Measurements from ENCODE around the gene MAN1C1.

DNA sequence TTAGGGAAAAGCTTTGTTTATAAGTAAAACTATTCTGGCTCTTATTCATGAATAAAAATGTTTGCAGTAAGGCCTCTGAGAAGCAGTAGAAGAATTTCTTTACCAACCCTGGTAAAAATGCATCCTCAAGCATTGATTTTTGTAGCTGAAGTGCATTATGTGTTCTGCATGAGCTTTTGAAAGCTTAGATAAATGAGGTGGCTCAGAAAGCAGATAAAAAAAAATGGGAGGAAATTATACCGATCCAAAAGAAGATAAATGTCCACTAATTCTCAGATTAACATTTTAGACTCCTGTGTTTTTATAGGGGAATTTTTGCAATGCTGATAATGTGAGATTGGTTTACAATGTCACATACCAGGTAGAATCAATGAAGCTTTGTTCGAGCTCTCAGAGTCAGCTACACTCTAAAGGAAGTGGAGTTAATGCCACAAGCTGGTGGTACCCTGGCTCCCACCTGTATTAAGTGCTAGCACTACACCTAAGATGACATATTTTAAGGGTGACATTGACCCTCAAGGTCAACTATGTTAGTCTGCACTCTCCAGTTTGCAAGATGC, 97.9 kb downstream of the MAN1C1 start:
- no peak for TF ChIP-seq POLR2A (IDR thresholded peaks at IDR 0.05)
- TF ChIP-seq, protein P1, sequence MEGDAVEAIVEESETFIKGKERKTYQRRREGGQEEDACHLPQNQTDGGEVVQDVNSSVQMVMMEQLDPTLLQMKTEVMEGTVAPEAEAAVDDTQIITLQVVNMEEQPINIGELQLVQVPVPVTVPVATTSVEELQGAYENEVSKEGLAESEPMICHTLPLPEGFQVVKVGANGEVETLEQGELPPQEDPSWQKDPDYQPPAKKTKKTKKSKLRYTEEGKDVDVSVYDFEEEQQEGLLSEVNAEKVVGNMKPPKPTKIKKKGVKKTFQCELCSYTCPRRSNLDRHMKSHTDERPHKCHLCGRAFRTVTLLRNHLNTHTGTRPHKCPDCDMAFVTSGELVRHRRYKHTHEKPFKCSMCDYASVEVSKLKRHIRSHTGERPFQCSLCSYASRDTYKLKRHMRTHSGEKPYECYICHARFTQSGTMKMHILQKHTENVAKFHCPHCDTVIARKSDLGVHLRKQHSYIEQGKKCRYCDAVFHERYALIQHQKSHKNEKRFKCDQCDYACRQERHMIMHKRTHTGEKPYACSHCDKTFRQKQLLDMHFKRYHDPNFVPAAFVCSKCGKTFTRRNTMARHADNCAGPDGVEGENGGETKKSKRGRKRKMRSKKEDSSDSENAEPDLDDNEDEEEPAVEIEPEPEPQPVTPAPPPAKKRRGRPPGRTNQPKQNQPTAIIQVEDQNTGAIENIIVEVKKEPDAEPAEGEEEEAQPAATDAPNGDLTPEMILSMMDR (IDR thresholded peaks at IDR 0.05), result no peak
- TF ChIP-seq POLR2AphosphoS5 (IDR thresholded peaks at IDR 0.05), result no peak
